Skeletal muscle tissue (tissue), 4 donors: ENCODE measurements around the gene WDR70. TPM values are rescaled to one million over a fixed set of nuclear protein-coding genes. Genes with fewer than 3 reads are reported as not detected.
"Not testable (repeated sequence)": the region's sequence is repeated elsewhere in the genome, so short reads cannot be mapped to it uniquely, and the experiment has no call there.

Source experiments
- H3K27ac ChIP-seq: one replicate; pipeline ENCODE4 v1.7.0; 2013; ENCODE audit warnings: mild to moderate bottlenecking, low read depth, low read length, inconsistent platforms
- H3K27me3 ChIP-seq, 3 donors: one replicate each; pipeline ENCODE4 v1.7.0; 2013; ENCODE audit warnings: low read length in 3 of 3; ENCODE audit not compliant: control insufficient read depth in 3 of 3, insufficient read depth in 3 of 3
- H3K36me3 ChIP-seq, 3 donors: one replicate each; pipeline ENCODE4 v1.7.0; 2013; ENCODE audit warnings: low read length in 3 of 3; ENCODE audit not compliant: control insufficient read depth in 3 of 3, insufficient read depth in 3 of 3
- H3K4me1 ChIP-seq, 3 donors: one replicate each; pipeline ENCODE4 v1.7.0; 2013; ENCODE audit warnings: low read length in 3 of 3, mild to moderate bottlenecking in 3 of 3; ENCODE audit not compliant: control insufficient read depth in 3 of 3, insufficient read depth in 3 of 3
- H3K4me3 ChIP-seq, 3 donors: one replicate each; pipeline ENCODE4 v1.7.0; 2013; ENCODE audit warnings: low read length in 3 of 3
- H3K9ac ChIP-seq, 3 donors: one replicate each; pipeline ENCODE4 v1.7.0; 2013; ENCODE audit warnings: low read length in 3 of 3, mild to moderate bottlenecking in 3 of 3, moderate library complexity in 2 of 3, low read depth in 1 of 3
- H3K9me3 ChIP-seq, 3 donors: one replicate each; pipeline ENCODE4 v1.7.0; 2013; ENCODE audit warnings: low read length in 3 of 3; ENCODE audit not compliant: control insufficient read depth in 3 of 3
- total RNA-seq: library from RNA; depleted of rRNA; stranded (reverse); fragments of >200 nt; gene quantifications from one replicate; pipeline ENCODE4 v1.2.3, GENCODE V29; 2014
- donor health status: Osteomylitis.

Gene WDR70
- total RNA-seq, 1 donor from 2014 or later, result 23.0 TPM

GRCh38 chr5:37781409-37781808 lies 402.3 kb downstream of the WDR70 start:
- not testable (repeated sequence) for H3K9ac ChIP-seq, H3K9me3 ChIP-seq, H3K27ac ChIP-seq, H3K36me3 ChIP-seq, H3K27me3 ChIP-seq, H3K4me1 ChIP-seq, H3K4me3 ChIP-seq

GRCh38 chr5:37786416-37786815 lies 407.3 kb downstream of the WDR70 start:
- no peaks in the 10 kb centered on the region for H3K36me3 ChIP-seq
- H3K9me3 ChIP-seq, result no peaks in the 10 kb centered on the region
- H3K4me1 ChIP-seq, result no peaks in the 10 kb centered on the region
- no peak overlapping the region for H3K9ac ChIP-seq
- H3K27me3 ChIP-seq, result no peaks in the 10 kb centered on the region
- no peak overlapping the region for H3K27ac ChIP-seq
- H3K4me3 ChIP-seq, result no peak overlapping the region

GRCh38 chr5:37786862-37787519 lies 407.9 kb downstream of the WDR70 start:
- Histone ChIP-seq H3K27ac (no peak overlapping the region), H3K4me1 (no peaks in the 10 kb centered on the region), H3K9me3 (no peaks in the 10 kb centered on the region), H3K36me3 (no peaks in the 10 kb centered on the region), H3K27me3 (no peaks in the 10 kb centered on the region), H3K9ac (no peak overlapping the region), H3K4me3 (no peak overlapping the region)

- Histone ChIP-seq H3K4me1 (no peaks in the 10 kb centered on the region), H3K4me3 (no peak overlapping the region), H3K9ac (no peak overlapping the region), H3K9me3 (no peaks in the 10 kb centered on the region), H3K27me3 (no peaks in the 10 kb centered on the region), H3K36me3 (no peaks in the 10 kb centered on the region), H3K27ac (no peak overlapping the region)
Observed at GRCh38 chr5:37787742-37788141, 408.6 kb downstream of the WDR70 start.

GRCh38 chr5:37789991-37790390 lies 410.9 kb downstream of the WDR70 start:
- Histone ChIP-seq H3K36me3 (no peaks in the 10 kb centered on the region), H3K9me3 (peaks cover 0 to 2% (median 0%) of the 10 kb centered on the region in 3 donors), H3K4me3 (no peak overlapping the region), H3K27ac (no peak overlapping the region), H3K4me1 (no peaks in the 10 kb centered on the region), H3K27me3 (no peaks in the 10 kb centered on the region), H3K9ac (no peak overlapping the region)

GRCh38 chr5:37791321-37791720 lies 412.2 kb downstream of the WDR70 start:
- Histone ChIP-seq H3K4me1 (no peaks in the 10 kb centered on the region), H3K27me3 (no peaks in the 10 kb centered on the region), H3K9me3 (peaks cover 0 to 4% (median 0%) of the 10 kb centered on the region in 3 donors), H3K4me3 (no peak overlapping the region), H3K36me3 (no peaks in the 10 kb centered on the region), H3K27ac (no peak overlapping the region), H3K9ac (no peak overlapping the region)

GRCh38 chr5:37792975-37793631 lies 414.0 kb downstream of the WDR70 start:
- H3K27ac ChIP-seq, result no peak overlapping the region
- no peaks in the 10 kb centered on the region for H3K4me1 ChIP-seq
- no peaks in the 10 kb centered on the region for H3K36me3 ChIP-seq
- H3K4me3 ChIP-seq, result no peak overlapping the region
- H3K9me3 ChIP-seq, result peaks cover 0 to 4% (median 0%) of the 10 kb centered on the region in 3 donors
- no peak overlapping the region for H3K9ac ChIP-seq
- H3K27me3 ChIP-seq, result no peaks in the 10 kb centered on the region

- not testable (repeated sequence) for H3K27me3 ChIP-seq, H3K27ac ChIP-seq, H3K9ac ChIP-seq, H3K9me3 ChIP-seq, H3K4me3 ChIP-seq, H3K4me1 ChIP-seq, H3K36me3 ChIP-seq
Observed at GRCh38 chr5:37795292-37795691, 416.2 kb downstream of the WDR70 start.

- H3K27me3 ChIP-seq, H3K4me3 ChIP-seq, H3K9ac ChIP-seq, H3K4me1 ChIP-seq, H3K9me3 ChIP-seq, H3K36me3 ChIP-seq, H3K27ac ChIP-seq: not testable (repeated sequence)
Observed at GRCh38 chr5:37796435-37796834, 417.3 kb downstream of the WDR70 start.

GRCh38 chr5:37799865-37800421 lies 420.8 kb downstream of the WDR70 start:
- Histone ChIP-seq H3K4me3 (no peak overlapping the region), H3K27ac (no peak overlapping the region), H3K9ac (no peak overlapping the region), H3K4me1 (no peaks in the 10 kb centered on the region), H3K36me3 (no peaks in the 10 kb centered on the region), H3K27me3 (no peaks in the 10 kb centered on the region), H3K9me3 (peaks cover 0 to 2% (median 0%) of the 10 kb centered on the region in 3 donors)
